KBM-7 (cell line): Measurements from ENCODE around the gene CEL.

Experiments used
- DNase-seq: peaks from one replicate; pipeline ENCODE4 v3.0.0-alpha.2; 2015
- in situ Hi-C: fragments of 300-500 bp; cut with MboI; formaldehyde crosslinking; loops from 2 replicates; pipeline ENCODE4 v1.14.3; 2020; ENCODE audit warnings: low sequenced_read_pairs, low pct_unique_long_range_greater_than_20kb, mixed read lengths

CEL gene

GRCh38 chr9:133111808-133112662, 50.3 kb downstream of the CEL start:
- in situ Hi-C loops: no loop called here
- DNase-seq: no peak

GRCh38 chr9:133112663-133113026, 50.9 kb downstream of the CEL start:
- in situ Hi-C loops: no loop called here
- DNase-seq: peak; percentile 81

- in situ Hi-C loops: no loop called here
Observed at GRCh38 chr9:133113163-133113948, 51.6 kb downstream of the CEL start.

GRCh38 chr9:133113949-133114885, 52.4 kb downstream of the CEL start:
- in situ Hi-C loops: no loop called here
- DNase-seq: no peak

More at GRCh38 chr9:133113163-133113948, 51.6 kb downstream of the CEL start:
- no peak for DNase-seq

- in situ Hi-C loops: no loop called here
- peak; percentile 40 for DNase-seq
Observed at GRCh38 chr9:133114886-133115603, 53.3 kb downstream of the CEL start.

GRCh38 chr9:133115604-133116345, 54.0 kb downstream of the CEL start:
- no peak for DNase-seq
- in situ Hi-C loops: no loop called here

GRCh38 chr9:133116346-133117231, 54.8 kb downstream of the CEL start:
- in situ Hi-C loops: no loop called here
- no peak for DNase-seq

- in situ Hi-C loops: no loop called here
- no peak for DNase-seq
Observed at GRCh38 chr9:133117271-133118178, 55.7 kb downstream of the CEL start.

- no peak for DNase-seq
- in situ Hi-C loops: no loop called here
Observed at GRCh38 chr9:133118179-133118520, 56.4 kb downstream of the CEL start.

- no peak for DNase-seq
- in situ Hi-C loops: no loop called here
Observed at GRCh38 chr9:133118568-133118967, 56.8 kb downstream of the CEL start.

- no peak for DNase-seq
- in situ Hi-C loops: no loop called here
Observed at GRCh38 chr9:133119103-133119845, 57.5 kb downstream of the CEL start.

GRCh38 chr9:133119846-133120500, 58.2 kb downstream of the CEL start:
- no peak for DNase-seq
- in situ Hi-C loops: no loop called here

- in situ Hi-C loops: no loop called here
- DNase-seq: no peak
Observed at GRCh38 chr9:133120501-133121197, 58.9 kb downstream of the CEL start.
